NAMALWA (cell line): Measurements from ENCODE around the gene CLN5.
A peak's percentile ranks its signal among the peaks of the same experiment; 100 is the strongest.
"Not testable (repeated sequence)": the region's sequence is repeated elsewhere in the genome, so short reads cannot be mapped to it uniquely, and the experiment has no call there.

Experiments used
- DNase-seq: peaks from one replicate; pipeline ENCODE4 v3.0.0-alpha.2; 2015; ENCODE audit warnings: low spot score

Gene CLN5

DNA sequence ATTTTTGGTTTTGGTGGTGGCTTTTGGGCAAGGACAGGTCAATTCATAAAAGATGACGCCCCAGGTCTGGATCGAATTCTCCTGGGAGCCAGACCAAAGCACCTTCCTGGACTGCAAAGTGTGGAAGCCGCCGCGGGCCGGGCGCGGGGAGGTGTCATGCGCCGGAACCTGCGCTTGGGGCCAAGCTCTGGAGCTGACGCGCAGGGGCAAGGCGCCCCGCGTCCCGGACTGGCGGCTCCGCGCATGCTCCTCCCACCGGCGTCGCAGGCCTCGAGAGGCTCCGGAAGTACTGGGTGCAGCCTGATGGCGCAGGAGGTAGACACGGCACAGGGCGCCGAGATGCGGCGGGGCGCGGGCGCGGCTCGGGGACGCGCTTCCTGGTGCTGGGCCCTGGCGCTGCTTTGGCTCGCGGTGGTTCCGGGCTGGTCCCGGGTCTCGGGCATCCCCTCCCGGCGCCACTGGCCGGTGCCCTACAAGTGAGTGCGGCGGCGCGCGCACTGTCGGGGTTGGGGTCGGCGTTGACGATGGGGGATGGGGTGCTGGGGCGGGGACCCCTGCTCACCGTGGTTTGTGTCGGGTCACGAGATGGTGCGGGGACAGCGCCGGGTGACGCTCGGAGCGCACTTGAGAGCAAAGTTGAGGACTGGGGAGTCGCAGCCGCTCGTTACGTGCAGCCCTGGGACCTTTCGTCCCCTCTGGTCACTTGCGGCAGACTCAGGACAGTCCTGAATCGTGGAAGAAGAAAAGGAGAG lies at the start of gene CLN5:
CLN5 (plus strand) TSS at position 286 of the 752 bp plus-strand sequence; CDS start at position 304, 18 bp downstream.
- peak; percentile 98 for DNase-seq

DNA sequence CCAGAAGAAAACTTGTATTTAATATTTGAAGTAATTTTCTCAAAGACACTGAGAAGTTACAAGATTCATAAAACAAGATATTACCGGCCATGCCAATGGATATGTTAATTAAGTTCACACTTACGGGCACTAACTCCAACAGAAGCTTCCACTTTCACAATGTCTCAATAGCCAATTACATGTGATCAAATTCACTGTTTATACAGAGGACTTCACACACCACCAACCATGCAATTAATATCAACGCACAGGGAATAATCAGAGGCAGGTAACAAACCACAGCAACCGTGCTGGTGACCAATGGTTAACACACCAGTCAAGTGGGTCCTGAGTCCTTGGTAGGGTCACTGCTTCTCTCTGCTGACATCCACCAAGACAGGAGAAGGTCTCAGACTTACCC lies 49.5 kb upstream of the CLN5 start:
- DNase-seq, result no peak

DNA sequence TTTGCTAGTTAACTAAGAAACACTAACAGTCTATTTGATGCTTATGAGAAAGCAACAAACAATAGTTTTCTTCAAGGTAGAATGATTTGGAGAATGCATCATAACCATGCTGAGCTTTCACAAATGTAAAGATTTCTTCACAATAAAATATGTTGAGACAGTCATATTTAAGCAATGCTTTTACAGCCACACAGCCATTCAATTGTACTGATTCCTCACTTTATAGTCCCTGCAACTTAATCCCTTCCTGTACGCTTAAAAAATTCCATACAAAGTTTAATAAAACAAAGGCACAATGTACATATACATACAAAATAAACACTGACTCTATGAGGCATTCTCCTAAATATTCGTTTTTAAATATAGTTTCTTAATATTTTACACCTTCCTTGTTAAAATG lies 48.2 kb upstream of the CLN5 start:
- no peak for DNase-seq

DNA sequence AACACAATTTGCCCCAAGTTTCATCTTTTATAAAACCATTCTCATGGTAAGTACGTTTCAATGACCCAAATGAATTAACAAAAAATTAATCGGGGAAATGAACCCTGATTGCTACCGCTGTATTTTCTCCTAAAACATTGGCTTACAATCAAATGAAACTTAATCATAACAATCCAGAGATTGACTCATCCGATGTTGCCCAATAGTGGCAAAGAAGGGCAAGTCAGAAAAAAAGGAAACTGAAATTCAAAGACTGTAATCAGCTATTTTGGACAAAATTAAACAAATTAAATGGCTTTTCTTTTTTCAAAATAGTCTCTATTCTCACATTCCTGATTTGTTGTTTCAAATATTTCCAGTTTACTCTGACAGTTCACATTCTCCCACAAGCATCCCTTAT lies 47.4 kb upstream of the CLN5 start:
- no peak for DNase-seq

DNA sequence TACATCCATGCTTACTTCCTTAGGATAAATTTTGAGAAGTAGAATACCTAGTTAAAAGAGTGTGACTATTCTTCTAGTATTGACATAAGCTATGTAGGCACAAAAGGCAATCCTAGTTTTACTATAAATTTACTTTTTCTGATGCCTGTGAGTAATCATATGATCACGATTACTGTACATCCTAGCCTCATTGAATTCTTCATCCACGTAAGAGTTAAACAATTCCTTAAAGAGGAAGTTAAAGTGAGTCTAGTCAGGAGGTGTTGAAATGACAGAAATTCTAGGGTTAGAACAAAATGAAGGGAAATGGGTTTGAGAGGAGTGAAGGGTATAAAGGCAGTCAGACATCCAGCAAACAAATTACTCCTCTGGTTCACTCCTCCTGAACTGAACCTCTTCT lies 43.7 kb upstream of the CLN5 start, which contains the start of gene ACOD1:
ACOD1 (plus strand) TSS at position 363 of the 400 bp plus-strand sequence. CDS start 48 bp downstream, outside the sequence.
- no peak for DNase-seq

DNA sequence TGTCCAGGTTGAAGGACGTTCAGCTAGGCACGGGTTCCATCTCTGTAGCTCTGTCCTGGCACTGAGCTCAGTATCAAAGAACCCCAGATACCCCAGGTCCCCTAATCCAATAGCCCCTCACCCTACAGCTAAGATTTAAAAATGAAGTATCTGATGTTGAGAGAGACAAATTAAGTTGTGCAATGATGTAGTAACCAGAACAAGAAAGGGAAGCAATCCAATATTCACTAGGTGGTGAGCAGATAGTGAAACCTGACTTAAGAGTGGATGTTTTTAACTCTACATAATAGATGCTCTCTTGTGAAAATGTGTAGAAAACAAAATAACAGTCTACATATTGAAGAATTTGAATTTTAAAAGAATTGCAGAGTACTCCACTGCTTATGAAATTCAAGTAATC lies 41.8 kb upstream of the CLN5 start:
- DNase-seq, result no peak

DNA sequence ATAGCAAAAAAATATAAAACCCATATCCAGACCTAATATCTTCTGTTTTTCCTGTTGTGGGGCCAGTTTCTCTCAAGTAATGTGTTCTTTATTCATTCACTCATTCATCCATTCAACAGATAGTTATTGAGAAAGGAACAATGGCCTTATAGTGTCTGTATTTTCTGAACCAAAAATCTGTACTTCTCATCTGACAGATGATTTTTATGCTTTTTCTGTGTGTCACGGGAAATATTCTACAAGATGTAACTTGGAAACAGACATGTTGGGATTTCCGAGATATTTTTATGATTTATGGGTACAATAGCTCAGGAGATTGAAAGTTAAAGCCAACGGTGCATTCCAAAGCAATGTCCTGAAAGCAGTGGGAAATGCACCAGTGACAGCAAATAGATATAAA lies 37.9 kb upstream of the CLN5 start:
- no peak for DNase-seq

DNA sequence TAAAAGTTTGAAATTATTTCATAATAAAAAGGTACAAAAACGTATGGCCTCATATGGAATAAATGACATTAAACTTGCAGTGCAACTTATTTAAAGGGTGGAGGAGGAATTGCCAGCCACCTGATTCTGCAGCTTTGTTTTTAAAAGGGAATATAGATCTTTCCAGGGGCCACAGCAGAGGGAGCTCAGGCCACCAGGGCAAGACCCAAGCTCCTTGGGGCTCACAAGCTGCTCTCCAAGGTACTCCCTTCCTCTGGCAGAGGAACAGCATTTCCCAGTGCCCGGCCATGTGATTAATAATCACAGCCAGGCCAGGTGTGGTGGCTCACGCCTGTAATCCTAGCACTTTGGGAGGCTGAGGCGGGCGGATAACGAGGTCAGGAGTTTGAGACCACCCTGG lies 37.3 kb upstream of the CLN5 start:
- DNase-seq, result no peak

DNA sequence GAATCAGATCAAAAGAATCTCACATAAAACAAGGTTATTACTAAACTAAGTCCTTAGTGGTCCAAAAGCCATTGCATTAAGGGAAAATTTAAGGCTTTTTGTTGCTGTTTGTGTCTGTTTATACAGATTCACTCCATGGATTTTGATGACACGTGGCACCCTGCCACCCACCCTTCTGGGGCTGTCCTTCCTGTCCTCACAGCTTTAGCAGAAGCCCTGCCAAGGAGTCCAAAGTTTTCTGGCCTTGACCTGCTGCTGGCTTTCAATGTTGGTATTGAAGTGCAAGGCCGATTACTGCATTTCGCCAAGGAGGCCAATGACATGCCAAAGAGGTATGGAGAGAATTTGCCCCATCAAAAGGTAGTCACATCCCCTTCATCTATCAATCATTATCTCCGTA lies 36.7 kb upstream of the CLN5 start:
- no peak for DNase-seq

DNA sequence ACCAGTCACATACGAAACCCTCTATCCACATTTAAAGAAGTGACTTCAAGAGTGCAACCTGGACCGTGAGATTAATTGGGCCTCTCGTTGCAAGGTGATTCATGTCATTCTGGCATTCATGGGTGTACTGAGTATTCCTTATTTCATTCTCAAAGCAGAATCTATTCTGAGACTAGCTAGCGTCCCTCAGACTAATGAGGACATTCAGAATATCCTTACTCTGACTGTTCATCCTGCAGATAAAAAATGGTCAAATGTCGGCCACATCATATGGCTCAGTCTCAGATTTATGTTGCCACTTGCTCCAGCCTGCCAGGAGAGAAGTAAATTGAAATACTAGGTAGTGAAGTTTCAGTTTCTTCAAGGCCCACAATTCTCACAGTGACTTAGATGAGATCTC lies 36.2 kb upstream of the CLN5 start:
- DNase-seq, result no peak

DNA sequence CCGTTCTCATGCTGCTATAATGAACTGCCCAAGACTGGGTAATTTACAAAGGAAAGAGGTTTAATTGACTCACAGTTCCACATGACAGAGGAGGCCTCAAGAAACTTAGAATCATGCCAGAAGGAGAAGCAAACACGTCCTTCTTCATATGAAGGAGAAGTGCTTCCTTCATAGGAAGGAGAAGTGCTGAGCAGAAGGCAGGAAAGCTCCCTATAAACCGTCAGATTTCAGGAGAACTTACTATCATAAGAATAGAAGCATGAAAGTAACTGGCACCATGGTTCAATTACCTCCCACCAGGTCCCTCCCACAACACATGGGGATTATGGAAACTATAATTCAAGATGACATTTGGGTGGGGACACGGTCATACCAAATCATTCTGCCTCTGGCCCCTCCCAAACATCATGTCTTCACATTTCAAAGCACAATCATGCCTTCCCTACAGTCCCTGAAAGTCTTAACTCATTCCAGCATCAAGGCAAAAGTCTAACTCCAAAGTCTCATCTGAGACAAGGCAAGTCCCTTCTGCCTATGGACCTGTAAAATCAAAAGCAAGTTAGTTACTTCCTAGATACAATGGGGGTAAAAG lies 32.9 kb upstream of the CLN5 start:
- no peak for DNase-seq

DNA sequence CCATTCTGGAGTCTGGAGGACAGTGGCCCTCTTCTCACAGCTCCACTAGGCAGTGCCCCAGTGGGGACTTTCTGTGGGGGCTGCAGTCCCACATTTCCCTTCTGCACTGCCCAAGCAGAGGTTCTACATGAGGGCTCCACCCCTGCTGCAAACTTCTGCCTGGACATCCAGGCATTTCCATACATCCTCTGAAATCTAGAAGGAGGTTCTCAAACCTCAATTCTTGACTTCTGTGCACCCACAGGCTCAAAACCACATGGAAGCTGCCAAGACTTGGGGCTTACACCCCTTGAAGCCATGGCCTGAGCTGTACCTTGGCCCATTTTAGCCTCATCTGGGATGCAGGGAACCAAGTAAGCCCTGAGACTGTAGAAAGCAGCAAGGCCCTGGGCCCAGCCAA lies 32.1 kb upstream of the CLN5 start:
- not testable (repeated sequence) for DNase-seq

DNA sequence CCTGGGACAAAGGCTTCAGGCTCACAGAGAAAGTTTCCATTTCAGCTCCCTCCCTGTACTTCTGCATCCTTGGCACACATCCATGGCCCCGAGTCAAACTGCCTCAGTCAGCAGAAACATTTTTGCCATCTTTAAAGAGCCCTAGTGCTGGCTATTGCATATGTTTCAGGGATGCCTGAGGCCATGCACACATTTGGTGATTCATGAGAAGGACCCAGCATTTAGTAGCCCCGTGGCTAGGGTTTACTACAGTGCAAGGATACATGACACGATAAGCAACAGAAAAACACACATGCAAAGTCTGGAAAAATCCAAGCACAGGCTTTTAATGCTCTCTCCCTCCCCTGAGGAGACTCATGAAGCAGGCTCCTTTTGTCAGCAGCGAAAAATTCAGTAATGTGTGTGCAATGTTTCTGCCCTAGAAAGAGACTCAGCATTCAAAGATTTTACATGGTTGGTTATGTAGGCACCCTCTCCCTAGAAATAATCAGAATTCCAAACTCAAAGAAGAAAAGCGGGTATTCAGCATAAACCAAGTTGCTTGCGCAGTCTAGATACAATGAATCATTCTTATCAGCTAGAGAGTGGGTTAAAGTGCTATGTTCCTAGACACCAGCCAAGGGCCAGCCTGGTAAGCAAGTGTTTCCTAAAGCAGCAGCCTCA lies 26.0 kb upstream of the CLN5 start:
- DNase-seq, result no peak

DNA sequence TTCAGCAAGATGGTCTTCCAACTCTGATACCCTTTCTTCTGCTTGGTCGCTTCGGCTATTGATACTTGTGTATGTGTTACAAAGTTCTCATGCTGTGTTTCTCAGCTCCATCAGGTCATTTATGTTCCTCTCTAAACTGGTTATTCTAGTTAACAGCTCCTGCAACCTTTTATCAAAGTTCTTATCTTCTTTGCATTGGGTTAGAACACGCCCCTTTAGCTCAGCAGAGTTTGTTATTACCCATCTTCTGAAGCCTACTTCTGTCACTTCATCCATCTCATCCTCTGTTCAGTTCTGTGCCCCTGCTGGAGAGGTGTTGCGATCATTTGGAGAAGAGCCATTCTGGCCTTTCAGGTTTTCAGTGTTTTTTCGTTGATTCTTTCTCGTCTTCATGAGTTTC lies 24.9 kb upstream of the CLN5 start:
- DNase-seq, result no peak

DNA sequence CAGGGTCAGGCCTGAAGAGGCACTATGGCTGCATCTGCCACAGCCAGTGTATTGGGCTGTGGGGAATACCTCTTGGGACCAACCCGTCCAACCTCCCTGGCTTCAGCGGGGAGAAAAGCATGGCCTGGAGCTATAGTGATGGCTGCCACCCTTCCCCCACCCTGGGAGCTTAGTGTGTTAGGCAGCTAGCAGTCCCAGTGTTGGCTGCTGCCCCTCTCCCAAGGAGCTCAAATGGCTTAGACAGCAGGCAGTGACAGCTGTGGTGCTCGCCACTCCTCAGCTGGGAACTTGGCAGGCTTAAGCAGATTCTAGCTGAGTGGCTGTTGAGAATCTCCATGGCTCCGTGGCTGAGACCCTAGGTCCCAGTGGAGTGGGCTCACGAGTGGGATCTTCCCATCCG lies 23.8 kb upstream of the CLN5 start:
- no peak for DNase-seq

DNA sequence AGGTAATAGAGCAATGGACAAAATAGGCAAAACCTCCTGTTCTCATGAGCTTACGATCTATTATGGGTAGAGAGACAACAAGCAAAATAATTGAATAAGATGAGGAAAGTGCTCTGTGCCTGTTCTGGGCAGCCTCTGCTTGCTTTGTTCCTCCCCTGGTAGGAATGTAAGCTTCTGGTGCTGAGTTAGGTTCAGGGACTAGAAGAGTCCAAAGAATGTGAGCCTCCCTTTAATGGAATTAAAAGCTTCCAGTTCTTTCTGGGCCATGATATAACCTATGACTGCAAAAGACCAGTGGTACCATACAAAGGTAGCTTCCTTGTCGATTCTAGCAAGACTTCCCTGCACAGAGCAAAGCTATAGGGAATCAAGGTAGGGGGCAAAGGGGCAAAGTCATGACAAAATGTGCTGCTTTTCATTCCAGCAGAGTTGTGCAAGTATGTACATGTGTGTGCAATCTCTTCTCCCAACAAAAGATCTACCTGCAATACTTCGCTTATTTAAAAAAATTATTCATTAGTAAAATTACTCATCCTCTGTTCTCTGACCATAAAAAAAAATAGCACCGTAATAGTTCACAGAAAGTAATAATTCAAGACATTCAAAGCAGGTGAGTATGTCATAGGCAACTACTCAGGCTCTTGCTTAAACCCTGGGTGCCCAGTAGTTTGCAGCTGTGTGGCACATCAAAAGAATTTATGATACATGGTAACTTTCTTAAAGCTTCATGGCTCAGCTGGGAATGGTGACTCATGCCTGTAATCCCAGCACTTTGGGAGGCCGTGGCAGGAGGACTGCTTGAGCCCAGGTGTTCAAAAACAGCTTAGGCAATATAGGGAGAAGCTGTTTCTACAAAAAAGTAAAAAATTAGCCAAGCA lies 22.2 kb upstream of the CLN5 start:
- DNase-seq, result no peak

DNA sequence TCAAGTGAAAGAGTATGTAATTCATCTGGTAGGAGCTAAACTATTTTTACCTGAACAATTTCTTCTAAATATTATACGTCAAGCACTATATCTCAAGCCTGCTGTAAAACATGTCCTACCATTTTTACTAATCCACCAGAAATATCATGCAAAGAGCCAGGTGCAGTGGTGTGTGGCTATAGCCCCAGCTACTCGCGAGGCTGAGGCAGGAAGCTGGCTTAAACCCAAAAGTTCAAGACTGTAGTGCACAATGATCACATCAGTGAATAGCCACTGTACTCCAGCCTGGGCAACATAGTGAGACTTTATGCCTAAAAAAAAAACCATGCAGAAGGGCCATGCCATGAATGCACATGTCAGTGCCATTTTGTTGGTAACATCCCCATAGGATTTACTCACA lies 20.7 kb upstream of the CLN5 start:
- peak; percentile 38 for DNase-seq

DNA sequence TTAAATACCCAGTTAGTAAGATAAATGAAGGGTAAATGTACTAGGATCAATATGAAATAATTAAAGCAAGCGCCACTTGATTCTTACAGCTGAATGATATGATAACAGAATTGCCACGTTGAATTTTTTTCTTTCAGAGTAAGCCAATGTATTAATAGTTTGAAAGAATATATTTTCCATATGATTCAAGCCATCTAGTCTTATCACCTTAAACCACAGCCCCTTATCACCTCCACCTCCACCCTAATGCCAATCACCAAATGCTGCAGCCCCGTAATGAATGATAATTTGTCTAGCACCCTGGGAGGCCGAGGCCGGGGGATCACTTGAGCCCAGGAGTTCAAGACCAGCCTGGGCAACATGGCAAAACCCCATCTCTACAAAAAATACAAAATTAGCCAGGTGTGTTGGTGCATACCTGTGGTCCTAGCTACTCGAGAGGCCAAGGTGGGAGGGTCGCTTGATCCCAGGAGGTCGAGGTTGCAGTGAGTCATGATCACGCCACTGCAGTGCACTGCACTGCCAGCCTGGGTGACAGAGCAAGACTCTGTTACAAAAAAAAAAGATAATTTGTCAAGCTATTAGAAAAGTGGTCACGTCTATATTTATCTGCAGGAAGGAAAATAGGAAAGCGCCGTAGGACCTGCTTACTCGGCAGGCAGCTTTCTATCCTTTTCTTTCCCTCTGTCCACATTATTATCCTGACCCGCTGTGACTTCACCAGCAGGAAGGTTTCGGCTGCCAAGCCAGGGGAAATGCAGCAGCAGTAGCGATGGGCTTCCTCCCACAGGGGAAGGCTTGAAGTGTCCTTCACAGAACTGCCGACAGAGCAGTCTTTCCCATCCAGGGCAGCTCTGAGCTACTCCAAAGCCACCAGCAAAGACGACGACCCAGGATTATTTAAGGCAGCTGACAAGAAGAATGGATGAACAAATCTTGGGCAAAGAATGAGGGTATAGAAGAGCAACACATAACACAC lies 19.7 kb upstream of the CLN5 start:
- DNase-seq, result no peak

DNA sequence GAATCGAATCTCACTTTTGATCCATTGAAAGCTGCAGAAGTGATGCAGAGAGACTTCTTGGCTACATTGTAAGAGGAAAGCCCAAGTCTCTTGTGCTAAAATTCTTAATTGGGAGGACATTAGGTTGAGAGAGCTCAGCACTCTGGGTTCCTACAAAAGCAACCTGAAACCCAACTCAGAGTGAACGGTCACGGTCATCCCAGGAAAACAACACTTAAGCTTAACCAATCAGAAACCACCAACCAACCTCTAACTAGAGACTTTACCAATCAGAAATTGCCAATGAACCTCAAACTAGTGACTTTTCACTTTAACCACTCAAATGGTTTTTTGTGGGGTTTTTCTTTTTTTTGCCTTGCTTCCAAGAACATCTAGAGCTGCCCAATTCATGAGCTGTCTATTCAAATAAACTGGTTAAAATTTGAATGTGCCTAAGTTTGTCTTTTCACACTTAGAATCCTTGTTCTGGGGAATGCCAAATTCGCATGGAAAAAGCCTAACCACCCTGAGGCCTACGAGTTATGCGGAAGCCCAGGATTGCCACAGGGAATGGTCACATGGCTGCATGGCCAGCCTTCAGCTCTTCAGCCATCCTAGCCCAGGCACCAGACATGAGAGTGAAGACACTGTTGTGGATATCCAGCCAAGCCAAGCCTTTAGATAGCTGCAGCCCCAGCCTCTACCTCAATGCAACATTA lies 17.8 kb upstream of the CLN5 start:
- DNase-seq, result no peak

DNA sequence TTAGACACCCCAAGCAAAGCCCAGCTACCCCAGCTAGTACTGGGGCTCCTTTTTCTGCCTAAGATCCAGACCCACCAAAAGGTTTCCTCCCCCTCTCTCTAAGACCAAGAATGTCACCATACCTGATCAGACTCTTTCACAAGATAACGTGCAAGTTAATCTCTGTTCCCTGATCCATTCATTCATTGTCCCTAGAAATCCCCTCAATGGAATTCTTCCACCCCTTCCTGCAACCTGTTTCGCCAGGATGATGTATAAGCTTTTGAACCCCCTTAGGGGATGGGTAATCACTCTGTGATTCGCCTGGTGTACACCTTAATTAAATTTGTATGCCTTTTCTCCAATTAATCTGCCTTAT lies 17.3 kb upstream of the CLN5 start:
- no peak for DNase-seq

DNA sequence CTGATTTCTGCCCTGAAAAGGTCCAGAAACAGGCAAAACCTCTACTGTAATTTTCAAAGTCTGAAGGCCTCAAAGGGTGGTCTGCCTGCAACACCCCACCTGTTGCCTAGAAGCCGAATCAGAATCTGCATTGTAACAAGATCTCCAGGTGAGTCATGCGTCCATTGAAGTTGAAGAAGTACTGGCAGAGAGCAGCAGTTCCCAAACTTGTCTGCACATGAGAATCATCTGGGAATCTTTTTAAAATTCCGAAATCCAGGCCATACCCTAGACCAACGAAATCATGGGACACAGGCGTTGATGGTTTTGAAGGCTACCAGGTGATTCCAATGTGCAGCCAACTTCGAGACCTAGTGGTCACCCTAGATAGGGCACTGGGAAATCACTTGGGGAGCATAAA lies 16.0 kb upstream of the CLN5 start:
- DNase-seq, result no peak
